AG09309 (cell line): ENCODE measurements around the gene PTPN4.
A peak's percentile ranks its signal among the peaks of the same experiment; 100 is the strongest.

Source experiments
- DNase-seq: peaks from one replicate; pipeline ENCODE4 v3.0.0-alpha.2; 2010; ENCODE audit warnings: low read depth
- H3K4me3 ChIP-seq: 2 replicates; pipeline ENCODE4 v1.5.1; 2011; ENCODE audit warnings: mild to moderate bottlenecking, low read depth, low read length, moderate library complexity; ENCODE audit not compliant: control insufficient read depth
- CTCF ChIP-seq: IDR thresholded peaks from 2 replicates; pipeline ENCODE4 v1.5.1; 2011; ENCODE audit warnings: mild to moderate bottlenecking, low read depth, low read length, inconsistent platforms; ENCODE audit not compliant: insufficient read depth, control insufficient read depth; ENCODE audit errors: missing control alignments

PTPN4 gene

DNA sequence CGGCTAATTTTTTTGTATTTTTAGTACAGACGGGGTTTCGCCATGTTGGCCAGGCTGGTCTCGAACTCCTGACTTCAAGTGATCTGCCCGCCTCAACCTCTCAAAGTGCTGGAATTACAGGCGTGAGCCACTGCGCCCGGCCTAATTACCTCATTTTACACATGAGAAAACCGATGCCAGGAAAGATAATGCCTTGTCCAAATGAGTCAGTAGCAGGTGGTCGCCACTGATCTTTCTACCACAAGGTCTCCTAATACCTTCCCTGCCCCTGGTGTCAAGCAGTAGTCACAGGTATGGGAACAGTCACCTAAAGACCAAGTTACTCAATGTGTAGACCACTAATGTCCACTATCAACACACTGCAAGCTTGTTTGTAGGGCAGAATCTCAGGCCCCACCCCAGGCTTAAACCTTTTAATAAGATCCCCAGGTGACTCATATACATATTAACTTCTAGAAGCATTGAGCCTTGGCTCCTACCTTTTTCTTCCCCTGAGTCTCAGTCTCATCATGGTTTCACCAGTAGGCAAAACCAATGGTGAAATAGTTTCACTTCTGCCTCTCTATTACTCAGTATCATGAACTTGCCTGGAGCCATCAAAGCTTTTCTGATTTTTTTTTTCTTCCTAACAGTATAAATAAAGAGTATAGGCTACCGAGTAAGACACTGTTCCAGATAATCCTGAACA is 246.3 kb downstream of the PTPN4 start:
- no peak for TF ChIP-seq CTCF
- no peak for DNase-seq
- no peak overlapping the region for H3K4me3 ChIP-seq

DNA sequence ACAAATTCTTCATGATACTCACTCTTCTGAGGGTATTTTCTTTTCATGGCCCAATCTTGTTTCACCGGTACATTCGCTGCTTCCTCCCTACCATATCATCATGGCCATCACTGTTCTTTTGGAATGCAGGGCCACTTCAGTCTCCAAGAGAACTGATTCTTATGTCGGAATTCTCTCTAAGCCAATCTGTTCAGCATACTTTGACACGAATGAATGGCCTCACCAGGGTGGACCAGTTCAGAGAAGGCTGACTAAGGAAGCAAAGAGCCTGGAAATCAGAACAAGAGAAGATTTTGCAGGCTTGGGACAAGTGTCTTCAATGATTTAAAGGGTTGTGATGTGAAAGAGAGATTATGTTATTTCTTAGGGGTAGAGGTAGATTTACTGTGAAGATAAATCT is 248.1 kb downstream of the PTPN4 start:
- DNase-seq = no peak
- no peak overlapping the region for H3K4me3 ChIP-seq
- TF ChIP-seq CTCF = no peak

- H3K4me3 ChIP-seq = peak overlapping the region; percentile 70
- TF ChIP-seq CTCF = no peak
- DNase-seq = no peak
Observed at GRCh38 chr2:120012363-120012762, 252.6 kb downstream of the PTPN4 start.

GRCh38 chr2:120012771-120013596 is 253.3 kb downstream of the PTPN4 start, which contains the start of gene EPB41L5:
Gene EPB41L5, plus strand, starts transcription at chr2:120013077. Its CDS starts 6,008 bp downstream, at chr2:120019085.
- TF ChIP-seq CTCF = no peak
- peak; percentile 51 for DNase-seq

GRCh38 chr2:120013597-120014223 is 254.0 kb downstream of the PTPN4 start:
- no peak for TF ChIP-seq CTCF
- no peak for DNase-seq
- peak overlapping the region; percentile 70 for H3K4me3 ChIP-seq

More at GRCh38 chr2:120012771-120013596, 253.3 kb downstream of the PTPN4 start, which contains the start of gene EPB41L5:
- peak within 1 kb of the TSS; percentile 70 for H3K4me3 ChIP-seq

- DNase-seq = no peak
- no peak for TF ChIP-seq CTCF
- H3K4me3 ChIP-seq = no peak overlapping the region
Observed at GRCh38 chr2:120014226-120014980, 254.7 kb downstream of the PTPN4 start.
